K562 (cell line): Measurements from ENCODE around the gene ZNF286A. TPM values are rescaled to one million over a fixed set of nuclear protein-coding genes. Genes with fewer than 3 reads are reported as not detected.

Experiments
- AFF1 ChIP-seq, 2 experiments: fragments of 450-650 bp; IDR thresholded peaks; 2 replicates each; pipeline ENCODE4 v1.6.1; 2018; ENCODE audit warnings: mild to moderate bottlenecking in 2 of 2, low read depth in 1 of 2; ENCODE audit not compliant: partially characterized antibody in 2 of 2
- CTCF ChIP-seq, 3 experiments: IDR thresholded peaks in 2 of 3; conservative IDR thresholded peaks in 1 of 3; 2 replicates each; pipeline ENCODE4 v1.5.1; 2011 to 2012; ENCODE audit warnings: low read length in 3 of 3, mild to moderate bottlenecking in 3 of 3, control low read depth in 2 of 3, improper control_type of control experiment in 1 of 3, inconsistent platforms in 1 of 3, low read depth in 1 of 3, mixed read lengths in 1 of 3, moderate library complexity in 1 of 3; ENCODE audit not compliant: insufficient read depth in 2 of 3
- GABPA ChIP-seq: fragments of 200-800 bp; sonication (Bioruptor generic); conservative IDR thresholded peaks from 2 replicates; pipeline ENCODE4 v1.6.1; 2016; ENCODE audit warnings: low read depth, missing genetic modification characterization, missing compliant biosample characterization
- HDAC2 ChIP-seq: fragments of 450-650 bp; IDR thresholded peaks from 2 replicates; pipeline ENCODE4 v1.6.1; 2016; ENCODE audit warnings: mild to moderate bottlenecking
- MNT ChIP-seq, 2 experiments: fragments of 450-650 bp; conservative IDR thresholded peaks; 2 replicates each; pipeline ENCODE4 v1.6.1; 2017; ENCODE audit warnings: mild to moderate bottlenecking in 2 of 2, moderate library complexity in 2 of 2
- PHF8 ChIP-seq: fragments of 200-600 bp; sonication (generic); IDR thresholded peaks from 2 replicates; pipeline ENCODE4 v1.6.1; 2012; ENCODE audit warnings: mixed run types, mild to moderate bottlenecking, inconsistent platforms, low read length, moderate library complexity, borderline replicate concordance
- PKNOX1 ChIP-seq: fragments of 450-650 bp; IDR thresholded peaks from 2 replicates; pipeline ENCODE4 v1.6.1; 2016
- SIX5 ChIP-seq, 2 experiments: IDR thresholded peaks; 2 replicates each; pipeline ENCODE4 v1.6.1; 2011; ENCODE audit warnings: low read length in 2 of 2, borderline replicate concordance in 1 of 2, low read depth in 1 of 2, mild to moderate bottlenecking in 1 of 2, moderate library complexity in 1 of 2; ENCODE audit not compliant: insufficient read depth in 1 of 2
- ZBTB11 ChIP-seq, 3 experiments: fragments of 200-800 bp in 1 of 3; fragments of 250-450 bp in 1 of 3; fragments of 450-650 bp in 1 of 3; sonication (Bioruptor Pico) in 1 of 3; sonication (Bioruptor generic) in 1 of 3; formaldehyde crosslinking in 1 of 3; IDR thresholded peaks; 2 replicates each; pipeline versions ENCODE4 v1.6.1 to v1.8.0; 2016 to 2022; ENCODE audit warnings: mild to moderate bottlenecking in 2 of 3, missing genetic modification characterization in 2 of 3, missing compliant biosample characterization in 1 of 3, moderate library complexity in 1 of 3
- ZBTB2 ChIP-seq: fragments of 450-650 bp; IDR thresholded peaks from 2 replicates; pipeline ENCODE4 v1.6.1; 2016; ENCODE audit warnings: antibody characterized with exemption
- polyA plus RNA-seq, 8 experiments: library from polyadenylated mRNA; depleted of rRNA in 4 of 8; stranded (reverse) in 5 of 8; unstranded in 3 of 8; fragments of >200 nt; fragmentation: Nextera tagmentation in 2 of 8; fragmentation: Illumina TruSeq in 1 of 8; extraction: Ambion mirVana in 2 of 8; extraction: Trizol in 1 of 8; gene quantifications; 2 replicates each; pipeline versions ENCODE4 v1.2.1 to v1.2.3, GENCODE V29; 2011 to 2014; ENCODE audit warnings: inconsistent platforms in 1 of 8, missing spikeins in 1 of 8
- total RNA-seq, 7 experiments: library from RNA; depleted of rRNA in 6 of 7; stranded (reverse); fragments of >200 nt in 6 of 7; fragmentation: Illumina TruSeq in 2 of 7; extraction: Trizol in 2 of 7; gene quantifications; 2 replicates each; pipeline versions ENCODE4 v1.2.1 to v1.2.3, GENCODE V29; 2011 to 2021; ENCODE audit warnings: low replicate concordance in 1 of 7

ZNF286A gene
- total and polyA plus RNA-seq, 9 of the 15 experiments (the other 6 are each of a cell fraction or from before 2014, with no cell fraction given), result 9.0 to 23.1 (median 16.6) TPM

- TF ChIP-seq AFF1 (IDR thresholded peaks at IDR 0.05; ENCODE audit: low read depth in 1 of 2, partially characterized antibody in 2 of 2), result peak in 1 of 2 experiments; percentile 62
- peak; percentile 34; the same call in 1 of the 2 replicates for TF ChIP-seq ZBTB2
- peak; percentile 39 to 60; a peak in 2 of 4 replicates for TF ChIP-seq SIX5 (IDR thresholded peaks at IDR 0.05; ENCODE audit: borderline replicate concordance in 1 of 2, insufficient read depth in 1 of 2, low read depth in 1 of 2, low read length in 2 of 2)
- TF ChIP-seq ZBTB11 (CRISPR knock-in tag; IDR thresholded peaks at IDR 0.05), result peak in 1 of 3 experiments; percentile 83; a peak in 2 of 6 replicates
- 0 out of 6 replicates have a peak, but pooled peaks of 2 of the 3 experiments have one; percentile 2 to 23 for TF ChIP-seq CTCF (IDR thresholded peaks at IDR 0.05 in 2 of 3, conservative IDR thresholded peaks at IDR 0.05 in 1 of 3; ENCODE audit: insufficient read depth in 2 of 3, low read depth in 1 of 3, low read length in 3 of 3)
- peak; percentile 47; the same call in 1 of the 2 replicates for TF ChIP-seq PHF8
- TF ChIP-seq HDAC2, result peak; percentile 42; the same call in 1 of the 2 replicates
- TF ChIP-seq MNT (conservative IDR thresholded peaks at IDR 0.05), result peak; percentile 55 to 75; a peak in 3 of 4 replicates
- TF ChIP-seq GABPA (tag), result peak; percentile 94
- 0 out of 2 replicates have a peak, but pooled peaks have one; percentile 28 for TF ChIP-seq PKNOX1
Observed at GRCh38 chr17:15683824-15684478, 15.6 kb upstream of the ZNF286A start, which contains the start of gene TRIM16 (continued).
